ENCODE results near the gene CHST15.

DNA sequence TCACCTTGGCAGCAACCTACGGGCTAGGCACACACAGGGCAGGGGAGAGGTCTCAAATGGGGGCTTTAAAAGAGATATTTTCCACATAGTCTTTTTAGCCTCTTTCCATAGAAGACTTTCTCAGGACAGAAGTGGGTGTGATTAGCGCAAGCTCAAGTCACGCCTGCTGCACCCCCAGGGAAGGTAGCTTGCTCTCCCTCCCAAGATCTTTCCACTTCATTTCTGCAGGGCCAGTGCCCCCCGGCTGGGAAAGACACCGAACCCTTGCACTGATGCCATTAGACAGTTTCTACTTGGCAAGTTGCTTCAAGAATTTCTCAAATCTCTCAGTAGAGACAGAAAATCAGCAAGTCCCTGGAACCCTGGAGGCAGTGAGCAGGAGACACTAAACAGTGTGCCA lies 19.4 kb downstream of the CHST15 start:
- TF ChIP-seq, protein P1, sequence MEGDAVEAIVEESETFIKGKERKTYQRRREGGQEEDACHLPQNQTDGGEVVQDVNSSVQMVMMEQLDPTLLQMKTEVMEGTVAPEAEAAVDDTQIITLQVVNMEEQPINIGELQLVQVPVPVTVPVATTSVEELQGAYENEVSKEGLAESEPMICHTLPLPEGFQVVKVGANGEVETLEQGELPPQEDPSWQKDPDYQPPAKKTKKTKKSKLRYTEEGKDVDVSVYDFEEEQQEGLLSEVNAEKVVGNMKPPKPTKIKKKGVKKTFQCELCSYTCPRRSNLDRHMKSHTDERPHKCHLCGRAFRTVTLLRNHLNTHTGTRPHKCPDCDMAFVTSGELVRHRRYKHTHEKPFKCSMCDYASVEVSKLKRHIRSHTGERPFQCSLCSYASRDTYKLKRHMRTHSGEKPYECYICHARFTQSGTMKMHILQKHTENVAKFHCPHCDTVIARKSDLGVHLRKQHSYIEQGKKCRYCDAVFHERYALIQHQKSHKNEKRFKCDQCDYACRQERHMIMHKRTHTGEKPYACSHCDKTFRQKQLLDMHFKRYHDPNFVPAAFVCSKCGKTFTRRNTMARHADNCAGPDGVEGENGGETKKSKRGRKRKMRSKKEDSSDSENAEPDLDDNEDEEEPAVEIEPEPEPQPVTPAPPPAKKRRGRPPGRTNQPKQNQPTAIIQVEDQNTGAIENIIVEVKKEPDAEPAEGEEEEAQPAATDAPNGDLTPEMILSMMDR (conservative IDR thresholded peaks at IDR 0.05; ENCODE audit: low read length) = no peak
- no peak for TF ChIP-seq EZH2phosphoT487 (IDR thresholded peaks at IDR 0.05; ENCODE audit: borderline replicate concordance)

Data from Loucy (cell line).